NB4 (cell line): ENCODE results near the gene KIF18A.

Source experiments
- DNase-seq: peaks from one replicate; pipeline ENCODE4 v3.0.0; 2010; ENCODE audit warnings: low read depth
- H3K4me3 ChIP-seq: one replicate; pipeline ENCODE4 v1.5.1; 2011; ENCODE audit warnings: mild to moderate bottlenecking, low read depth, low read length, moderate library complexity
- MYC ChIP-seq: IDR thresholded peaks from 2 replicates; pipeline ENCODE4 v1.6.1; 2011; ENCODE audit warnings: low read depth, low read length
- POLR2A ChIP-seq: IDR thresholded peaks from 2 replicates; pipeline ENCODE4 v1.6.1; 2011; ENCODE audit warnings: mild to moderate bottlenecking; ENCODE audit not compliant: insufficient read length; ENCODE audit errors: extremely low read depth
- TF ChIP-seq, protein P1 (sequence below): IDR thresholded peaks from 2 replicates; pipeline ENCODE4 v1.6.1; 2011; ENCODE audit warnings: low read depth, low read length
- TF ChIP-seq, protein P2 (sequence below): IDR thresholded peaks from one replicate; pipeline ENCODE4 v1.5.1; 2012; ENCODE audit warnings: low read depth, low read length

Gene KIF18A

DNA sequence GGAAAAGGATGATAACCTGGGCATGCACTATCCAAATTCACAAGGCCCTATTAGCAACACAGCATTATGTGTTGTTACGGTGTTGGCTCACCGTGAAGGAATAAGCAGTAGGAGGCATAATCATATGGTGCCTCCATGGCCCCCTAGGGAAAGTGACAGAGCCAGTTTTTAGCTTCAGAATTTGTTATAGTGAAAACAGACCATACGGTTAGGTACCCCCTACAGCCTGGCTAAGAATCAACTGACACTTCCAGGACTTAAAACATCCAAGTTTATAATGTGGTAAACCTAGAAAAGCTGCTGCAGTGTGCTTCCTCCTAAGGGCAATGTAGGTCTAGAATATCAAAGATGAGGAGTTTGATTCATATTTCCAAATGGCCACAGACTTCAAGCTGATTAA lies 30.4 kb downstream of the KIF18A start:
- no peak for DNase-seq
- no peak overlapping the region for H3K4me3 ChIP-seq
- TF ChIP-seq, protein P1, sequence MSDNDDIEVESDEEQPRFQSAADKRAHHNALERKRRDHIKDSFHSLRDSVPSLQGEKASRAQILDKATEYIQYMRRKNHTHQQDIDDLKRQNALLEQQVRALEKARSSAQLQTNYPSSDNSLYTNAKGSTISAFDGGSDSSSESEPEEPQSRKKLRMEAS = no peak
- TF ChIP-seq MYC (no peak), POLR2A (no peak)
- TF ChIP-seq, protein P2, sequence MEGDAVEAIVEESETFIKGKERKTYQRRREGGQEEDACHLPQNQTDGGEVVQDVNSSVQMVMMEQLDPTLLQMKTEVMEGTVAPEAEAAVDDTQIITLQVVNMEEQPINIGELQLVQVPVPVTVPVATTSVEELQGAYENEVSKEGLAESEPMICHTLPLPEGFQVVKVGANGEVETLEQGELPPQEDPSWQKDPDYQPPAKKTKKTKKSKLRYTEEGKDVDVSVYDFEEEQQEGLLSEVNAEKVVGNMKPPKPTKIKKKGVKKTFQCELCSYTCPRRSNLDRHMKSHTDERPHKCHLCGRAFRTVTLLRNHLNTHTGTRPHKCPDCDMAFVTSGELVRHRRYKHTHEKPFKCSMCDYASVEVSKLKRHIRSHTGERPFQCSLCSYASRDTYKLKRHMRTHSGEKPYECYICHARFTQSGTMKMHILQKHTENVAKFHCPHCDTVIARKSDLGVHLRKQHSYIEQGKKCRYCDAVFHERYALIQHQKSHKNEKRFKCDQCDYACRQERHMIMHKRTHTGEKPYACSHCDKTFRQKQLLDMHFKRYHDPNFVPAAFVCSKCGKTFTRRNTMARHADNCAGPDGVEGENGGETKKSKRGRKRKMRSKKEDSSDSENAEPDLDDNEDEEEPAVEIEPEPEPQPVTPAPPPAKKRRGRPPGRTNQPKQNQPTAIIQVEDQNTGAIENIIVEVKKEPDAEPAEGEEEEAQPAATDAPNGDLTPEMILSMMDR = no peak

DNA sequence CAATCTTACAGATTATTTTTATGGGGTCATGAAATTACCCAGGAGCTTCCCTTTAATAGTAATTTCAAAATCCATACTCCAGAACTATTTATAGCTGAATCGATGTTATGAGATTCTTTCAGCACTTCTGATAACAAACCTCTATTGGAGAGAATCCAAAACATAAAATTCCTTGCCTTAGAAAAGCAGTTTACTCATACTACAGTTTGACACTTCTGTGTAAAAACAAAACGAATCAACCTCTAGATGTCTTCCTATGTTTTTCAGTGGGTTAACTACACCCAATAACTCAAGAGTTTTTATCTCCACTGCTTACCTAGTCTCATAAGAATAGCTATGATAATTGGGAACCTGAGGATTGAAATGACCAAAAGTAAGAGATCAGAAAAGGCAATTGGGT lies 35.6 kb downstream of the KIF18A start:
- no peak overlapping the region for H3K4me3 ChIP-seq
- DNase-seq = no peak
- TF ChIP-seq, protein P1 = no peak
- TF ChIP-seq POLR2A (no peak), MYC (no peak)
- TF ChIP-seq, protein P2 = no peak

DNA sequence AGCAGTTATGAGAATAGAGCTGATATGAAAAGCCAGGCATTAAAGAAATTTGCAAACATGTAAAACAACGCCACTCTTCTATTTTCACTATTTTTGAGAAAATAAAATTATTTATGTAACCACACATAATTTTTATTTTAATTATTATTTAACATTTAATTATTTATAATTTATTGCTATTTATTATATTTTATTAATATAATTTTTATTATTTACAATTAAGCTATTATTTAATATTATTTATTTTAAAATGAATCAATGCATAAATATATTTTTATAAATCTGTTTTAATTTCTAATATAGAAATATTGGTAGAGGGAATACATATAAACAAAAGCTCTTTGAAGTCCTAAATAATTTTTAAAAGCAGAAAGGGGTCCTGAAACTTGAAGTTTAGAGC lies 36.7 kb downstream of the KIF18A start:
- TF ChIP-seq, protein P1 = no peak
- TF ChIP-seq, protein P2 = no peak
- TF ChIP-seq POLR2A (no peak), MYC (no peak)
- no peak for DNase-seq
- no peak overlapping the region for H3K4me3 ChIP-seq

DNA sequence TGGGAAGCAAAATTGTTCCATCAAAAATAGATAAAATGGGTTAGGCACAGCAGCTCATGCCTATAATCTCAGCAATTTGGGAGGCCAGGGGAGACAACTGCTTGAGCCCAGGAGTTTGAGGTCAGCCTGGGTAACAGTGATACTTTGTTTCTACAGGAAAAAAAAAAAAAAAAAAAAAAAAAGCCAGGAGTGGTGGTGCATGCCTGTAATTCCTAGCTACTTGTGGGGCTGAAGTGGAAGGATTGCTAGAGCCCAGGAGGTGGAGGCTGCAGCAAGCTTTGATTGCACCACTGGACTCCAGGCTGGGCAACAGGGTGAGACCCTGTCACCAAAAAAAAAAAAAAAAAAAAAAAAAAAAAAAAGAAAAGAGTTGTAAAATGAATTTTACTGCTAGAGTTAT lies 49.6 kb downstream of the KIF18A start:
- H3K4me3 ChIP-seq = no peak overlapping the region
- DNase-seq = no peak
- no peak for TF ChIP-seq POLR2A
- TF ChIP-seq MYC = no peak
- TF ChIP-seq, protein P2 = no peak
- TF ChIP-seq, protein P1 = no peak

DNA sequence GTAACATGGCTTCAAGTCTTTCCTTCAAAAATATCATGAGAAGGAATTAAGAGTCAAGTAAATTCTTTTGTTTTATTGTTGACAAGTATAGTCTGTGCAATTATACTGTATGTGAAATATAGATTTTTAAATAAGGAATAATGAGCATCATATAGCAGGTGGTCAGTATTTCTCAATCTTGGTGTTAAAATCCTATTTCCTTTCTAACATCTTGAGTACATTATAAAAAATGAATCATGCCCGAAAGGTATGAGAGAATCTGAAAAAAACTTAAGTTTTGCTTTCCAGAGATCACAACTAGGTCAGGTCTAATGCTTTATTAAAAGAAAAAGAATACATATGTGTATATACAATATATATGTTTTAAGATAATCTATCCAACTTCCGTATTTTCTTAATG lies 53.1 kb downstream of the KIF18A start:
- DNase-seq = no peak
- no peak overlapping the region for H3K4me3 ChIP-seq
- TF ChIP-seq POLR2A (no peak), MYC (no peak)
- TF ChIP-seq, protein P2 = no peak
- TF ChIP-seq, protein P1 = no peak
